H1 (cell line): ENCODE measurements around the gene RBM20. TPM values are rescaled to one million over a fixed set of nuclear protein-coding genes. Genes with fewer than 3 reads are reported as not detected.

Experiments used
- CTCF ChIA-PET: fragments of 300-600 bp; sonication (Branson Sonifier 250); formaldehyde crosslinking; loops from one replicate; lab custom pipeline; 2021; ENCODE audit not compliant: partially characterized antibody; lab: Charles Lee
- POLR2A ChIA-PET: fragments of 300-600 bp; sonication (Branson Sonifier 250); formaldehyde crosslinking; loops from one replicate; lab custom pipeline; 2021; ENCODE audit warnings: inconsistent platforms; ENCODE audit not compliant: partially characterized antibody; lab: Charles Lee
- DNase-seq, 2 experiments: peaks; one replicate each; pipeline versions ENCODE4 v3.0.0 to v3.0.0-alpha.2; 2010 to 2022; ENCODE audit warnings: low spot score in 2 of 2, low read depth in 1 of 2, mixed read lengths in 1 of 2
- FAIRE-seq: peaks from 2 replicates; lab custom pipeline; 2011; peaks lifted over from hg19 to GRCh38; lab: Jason Lieb, UNC
- H2AFZ ChIP-seq: 2 replicates; pipeline ENCODE4 v1.8.1; 2012; ENCODE audit warnings: low read length, inconsistent platforms
- H2AK5ac ChIP-seq: 2 replicates; pipeline ENCODE4 v1.6.1; 2013; ENCODE audit warnings: low read depth, low read length
- H2BK120ac ChIP-seq: replicated peaks from 2 replicates; pipeline ENCODE3; 2013; ENCODE audit warnings: low read depth, low read length, inconsistent platforms
- H2BK12ac ChIP-seq: 2 replicates; pipeline ENCODE4 v1.6.1; 2013; ENCODE audit warnings: low read depth, low read length
- H2BK15ac ChIP-seq: 2 replicates; pipeline ENCODE4 v1.6.1; 2013; ENCODE audit warnings: low read length
- H2BK20ac ChIP-seq: 2 replicates; pipeline ENCODE4 v1.6.1; 2013; ENCODE audit warnings: low read length
- H2BK5ac ChIP-seq: 2 replicates; pipeline ENCODE4 v1.6.1; 2013; ENCODE audit warnings: low read depth, low read length
- H3K14ac ChIP-seq: 2 replicates; pipeline ENCODE4 v1.6.1; 2013; ENCODE audit warnings: inconsistent platforms; ENCODE audit not compliant: insufficient read length
- H3K18ac ChIP-seq: 2 replicates; pipeline ENCODE4 v1.6.1; 2013; ENCODE audit warnings: low read length; ENCODE audit errors: extremely low read depth
- H3K23ac ChIP-seq: 2 replicates; pipeline ENCODE4 v1.6.1; 2013; ENCODE audit warnings: inconsistent platforms; ENCODE audit not compliant: insufficient read length
- H3K23me2 ChIP-seq: 2 replicates; pipeline ENCODE4 v1.6.1; 2013; ENCODE audit warnings: low read depth, low read length
- H3K27ac ChIP-seq: 2 replicates; pipeline ENCODE4 v1.6.1; 2011; ENCODE audit warnings: low read depth, low read length, inconsistent platforms
- H3K27me3 ChIP-seq, 4 experiments: replicated peaks in 1 of 4; 1 replicate in 1 of 4; 2 replicates in 3 of 4; pipeline versions ENCODE4 v1.6.1 to v1.8.1; 2011 to 2013; ENCODE audit warnings: low read length in 3 of 4, mild to moderate bottlenecking in 3 of 4, inconsistent platforms in 2 of 4, mixed read lengths in 2 of 4, moderate library complexity in 1 of 4; ENCODE audit not compliant: control insufficient read depth in 3 of 4, insufficient read depth in 3 of 4; ENCODE audit errors: extremely low read depth in 1 of 4
- H3K36me3 ChIP-seq, 4 experiments: 2 replicates each; pipeline versions ENCODE4 v1.6.1 to v1.8.1; 2011 to 2013; ENCODE audit warnings: mild to moderate bottlenecking in 4 of 4, low read length in 3 of 4, moderate library complexity in 2 of 4, control low read depth in 1 of 4, inconsistent platforms in 1 of 4; ENCODE audit not compliant: insufficient read depth in 4 of 4, control insufficient read depth in 2 of 4
- H3K4ac ChIP-seq: replicated peaks from 2 replicates; pipeline ENCODE3; 2013; ENCODE audit warnings: low read length, low read depth, mixed read lengths, inconsistent platforms; ENCODE audit not compliant: insufficient read length
- H3K4me1 ChIP-seq, 4 experiments: replicated peaks in 1 of 4; 1 replicate in 1 of 4; 2 replicates in 3 of 4; pipeline versions ENCODE4 v1.6.1 to v1.8.1; 2011 to 2013; ENCODE audit warnings: low read length in 3 of 4, inconsistent platforms in 2 of 4, mixed read lengths in 1 of 4; ENCODE audit not compliant: insufficient read depth in 4 of 4, control insufficient read depth in 3 of 4
- H3K4me2 ChIP-seq, 2 experiments: 2 replicates each; pipeline versions ENCODE4 v1.6.1 to v1.8.1; 2011 to 2013; ENCODE audit warnings: low read depth in 2 of 2, low read length in 2 of 2, control low read depth in 1 of 2, inconsistent platforms in 1 of 2, mild to moderate bottlenecking in 1 of 2; ENCODE audit not compliant: insufficient read depth in 1 of 2
- H3K4me3 ChIP-seq, 4 experiments: fragments of 200-600, 300-600 bp in 1 of 4; sonication (generic), shearing (Covaris generic), sonication (Bioruptor Twin) in 1 of 4; 2 replicates each; pipeline versions ENCODE4 v1.5.1 to v1.8.1; 2011 to 2016; ENCODE audit warnings: low read length in 4 of 4, low read depth in 3 of 4, control low read depth in 2 of 4, inconsistent platforms in 2 of 4, mild to moderate bottlenecking in 2 of 4, mixed read lengths in 1 of 4, moderate library complexity in 1 of 4; ENCODE audit not compliant: insufficient read depth in 2 of 4; ENCODE audit errors: extremely low read depth in 1 of 4
- H3K56ac ChIP-seq: replicated peaks from 2 replicates; pipeline ENCODE3; 2013; ENCODE audit warnings: low read depth, mild to moderate bottlenecking, mixed read lengths, low read length, inconsistent platforms; ENCODE audit not compliant: insufficient read length
- H3K79me1 ChIP-seq: 2 replicates; pipeline ENCODE4 v1.6.1; 2013; ENCODE audit warnings: low read depth, low read length, control low read depth
- H3K79me2 ChIP-seq, 2 experiments: 2 replicates each; pipeline versions ENCODE4 v1.6.1 to v1.8.1; 2012 to 2013; ENCODE audit warnings: low read length in 2 of 2, mild to moderate bottlenecking in 2 of 2, inconsistent platforms in 1 of 2; ENCODE audit not compliant: insufficient read depth in 2 of 2, control insufficient read depth in 1 of 2
- H3K9ac ChIP-seq, 4 experiments: replicated peaks in 1 of 4; 1 replicate in 1 of 4; 2 replicates in 3 of 4; pipeline versions ENCODE4 v1.6.1 to v1.8.1; 2011 to 2013; ENCODE audit warnings: low read depth in 3 of 4, low read length in 3 of 4, control low read depth in 2 of 4, mild to moderate bottlenecking in 2 of 4, moderate library complexity in 2 of 4, inconsistent platforms in 1 of 4; ENCODE audit errors: extremely low read depth in 1 of 4
- H3K9me3 ChIP-seq, 2 experiments: 2 replicates each; pipeline versions ENCODE4 v1.6.1 to v1.8.1; 2012 to 2013; ENCODE audit warnings: mild to moderate bottlenecking in 2 of 2, moderate library complexity in 2 of 2, control low read depth in 1 of 2, inconsistent platforms in 1 of 2, low read depth in 1 of 2, low read length in 1 of 2, mixed read lengths in 1 of 2; ENCODE audit not compliant: insufficient read depth in 2 of 2
- H4K20me1 ChIP-seq, 2 experiments: replicated peaks in 1 of 2; 2 replicates each; pipeline versions ENCODE3 to v1.8.1; 2011 to 2013; ENCODE audit warnings: inconsistent platforms in 2 of 2, low read length in 2 of 2, mild to moderate bottlenecking in 1 of 2; ENCODE audit not compliant: insufficient read depth in 2 of 2, control insufficient read depth in 1 of 2
- H4K5ac ChIP-seq: 2 replicates; pipeline ENCODE4 v1.6.1; 2013; ENCODE audit warnings: low read length, low read depth, mixed read lengths, inconsistent platforms; ENCODE audit not compliant: insufficient read length
- H4K8ac ChIP-seq: 2 replicates; pipeline ENCODE4 v1.8.0; 2013; ENCODE audit warnings: mild to moderate bottlenecking, moderate library complexity, low read length, inconsistent platforms; ENCODE audit not compliant: insufficient read depth; ENCODE audit errors: extremely low read depth
- H4K91ac ChIP-seq: replicated peaks from 2 replicates; pipeline ENCODE3; 2013; ENCODE audit warnings: low read length, mixed read lengths, inconsistent platforms; ENCODE audit not compliant: insufficient read length
- WGBS, 2 experiments: shearing (Covaris generic) in 1 of 2; methylation state at CpG; one replicate each; pipeline versions ENCODE4 v1.1.6 to v1.1.7; 2013 to 2015; ENCODE audit warnings: low lambda C conversion rate in 2 of 2, mixed read lengths in 2 of 2, inconsistent platforms in 1 of 2, low coverage in 1 of 2, missing lambda C conversion rate in 1 of 2; ENCODE audit not compliant: insufficient replicate concordance in 2 of 2, insufficient coverage in 1 of 2, insufficient read length in 1 of 2; ENCODE audit errors: extremely low coverage in 1 of 2, missing lambda C conversion rate in 1 of 2; 5-methylcytosine and 5-hydroxymethylcytosine counted together
- polyA plus RNA-seq, 7 experiments: library from polyadenylated mRNA; depleted of rRNA in 3 of 7; stranded (reverse) in 5 of 7; unstranded in 2 of 7; fragments of >200 nt in 5 of 7; fragments of 200-250 nt in 2 of 7; gene quantifications; 1 replicate in 5 of 7; 2 replicates in 1 of 7; 4 replicates in 1 of 7; pipeline versions ENCODE4 v1.2.1 to v1.2.3, GENCODE V29; 2011 to 2013; ENCODE audit warnings: missing spikeins in 2 of 7, mixed read lengths in 2 of 7
- total RNA-seq: library from RNA; stranded (reverse); fragmentation: NEBNext Ultra II Directional; extraction: Animal tissue kit (Norgen Biotek cat#: 25700); gene quantifications from 2 replicates; pipeline ENCODE4 v1.2.1, GENCODE V29; 2021

The RBM20 gene
- total and polyA plus RNA-seq, 2 of the 8 experiments (the other 6 are each of a cell fraction or from before 2014, with no cell fraction given) = 0.05 to 0.63 TPM

DNA sequence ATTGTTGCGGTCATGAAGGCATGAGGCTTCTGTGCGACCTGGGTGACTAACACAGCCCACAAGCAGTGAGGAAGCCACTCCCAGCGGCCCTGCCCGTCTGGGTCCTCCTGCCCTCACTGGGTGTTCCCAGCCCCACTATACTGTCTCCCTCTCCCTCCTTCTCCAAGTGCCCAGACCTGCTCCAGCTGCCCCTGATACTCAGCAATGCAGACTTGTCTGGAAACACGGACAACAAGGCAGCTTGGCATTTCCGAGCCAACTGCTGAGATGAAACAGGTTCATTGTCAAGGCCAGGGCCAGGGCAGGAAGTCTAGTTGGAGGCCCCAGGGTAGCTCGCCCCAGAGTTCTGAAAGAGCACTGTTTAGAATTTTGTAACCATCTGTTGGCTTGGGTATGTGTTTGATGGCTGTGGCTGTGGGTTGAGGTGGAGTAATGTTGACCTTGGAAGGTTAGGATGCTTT, 95.7 kb downstream of the RBM20 start:
- Histone ChIP-seq H3K56ac (no peak overlapping the region), H4K20me1 (no peaks in the 10 kb centered on the region), H4K91ac (no peak overlapping the region), H3K4me1 (no peaks in the 10 kb centered on the region), H3K9ac (no peak overlapping the region), H3K4ac (no peak overlapping the region), H2BK120ac (no peak overlapping the region), H2AK5ac (no peak overlapping the region), H2BK12ac (no peak overlapping the region), H3K79me1 (no peaks in the 10 kb centered on the region), H3K4me3 (no peak overlapping the region), H3K36me3 (no peaks in the 10 kb centered on the region), H3K9me3 (no peaks in the 10 kb centered on the region), H2BK5ac (no peak overlapping the region), H3K27me3 (no peaks in the 10 kb centered on the region), H3K4me2 (no peak overlapping the region), H3K18ac (no peak overlapping the region), H2BK20ac (no peak overlapping the region), H4K8ac (no peak overlapping the region), H3K23me2 (no peaks in the 10 kb centered on the region; the same call in 1 of the 2 replicates), H3K23ac (no peak overlapping the region), H3K27ac (no peak overlapping the region), H2AFZ (no peak overlapping the region), H3K79me2 (no peaks in the 10 kb centered on the region), H2BK15ac (no peak overlapping the region), H3K14ac (no peak overlapping the region), H4K5ac (no peak overlapping the region)
- CTCF ChIA-PET = interaction anchor here (0.8 to 1.6 kb wide), 3 partner anchors 60 to 122 kb away, joined by 3 to 4 read pairs (median 3); no protein-coding TSS in a partner anchor
- DNase-seq (no peak), FAIRE-seq (no peak)
- POLR2A ChIA-PET = no interaction called here
- 65% methylated on average over 7 of the region's 7 CpGs; no CpG with 5 or more reads in 1 of the 2 experiments for WGBS, 2 experiments
